Peyer's patch (tissue), 4 donors: ENCODE results near the gene KCND2.

ENCODE experiments used
- POLR2A ChIP-seq, 2 donors: fragments of 450-650 bp; IDR thresholded peaks; one replicate each; pipeline ENCODE4 v1.5.1; 2017; ENCODE audit warnings: antibody characterized with exemption in 2 of 2, mild to moderate bottlenecking in 2 of 2, moderate library complexity in 2 of 2
- TF ChIP-seq, protein P1 (sequence below), 6 experiments: fragments of 450-650 bp in 4 of 6; fragments of 200-600 bp in 2 of 6; sonication (generic) in 1 of 6; IDR thresholded peaks; one replicate each; pipeline ENCODE4 v1.5.1; 2017 to 2019; ENCODE audit warnings: antibody characterized with exemption in 6 of 6, mild to moderate bottlenecking in 3 of 6, moderate library complexity in 1 of 6

DNA sequence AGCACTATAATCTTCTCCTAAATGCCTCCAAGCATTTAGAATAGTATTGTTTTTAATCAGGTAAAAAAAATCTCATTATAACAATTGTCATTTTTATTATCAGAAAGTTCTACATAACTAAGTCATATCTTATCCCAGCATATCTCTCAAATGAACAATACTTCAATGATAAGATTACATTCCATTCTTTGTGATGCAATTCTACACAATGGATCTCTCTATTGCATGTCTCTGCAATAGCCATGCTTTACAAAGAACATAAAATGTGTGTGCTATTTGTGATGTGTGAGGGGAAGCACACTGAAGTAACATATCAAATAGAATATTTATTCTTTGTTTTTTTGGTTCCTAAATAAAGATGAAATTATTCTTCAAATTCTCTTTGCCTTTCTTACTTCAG, 389.3 kb downstream of the KCND2 start:
- TF ChIP-seq, protein P1, sequence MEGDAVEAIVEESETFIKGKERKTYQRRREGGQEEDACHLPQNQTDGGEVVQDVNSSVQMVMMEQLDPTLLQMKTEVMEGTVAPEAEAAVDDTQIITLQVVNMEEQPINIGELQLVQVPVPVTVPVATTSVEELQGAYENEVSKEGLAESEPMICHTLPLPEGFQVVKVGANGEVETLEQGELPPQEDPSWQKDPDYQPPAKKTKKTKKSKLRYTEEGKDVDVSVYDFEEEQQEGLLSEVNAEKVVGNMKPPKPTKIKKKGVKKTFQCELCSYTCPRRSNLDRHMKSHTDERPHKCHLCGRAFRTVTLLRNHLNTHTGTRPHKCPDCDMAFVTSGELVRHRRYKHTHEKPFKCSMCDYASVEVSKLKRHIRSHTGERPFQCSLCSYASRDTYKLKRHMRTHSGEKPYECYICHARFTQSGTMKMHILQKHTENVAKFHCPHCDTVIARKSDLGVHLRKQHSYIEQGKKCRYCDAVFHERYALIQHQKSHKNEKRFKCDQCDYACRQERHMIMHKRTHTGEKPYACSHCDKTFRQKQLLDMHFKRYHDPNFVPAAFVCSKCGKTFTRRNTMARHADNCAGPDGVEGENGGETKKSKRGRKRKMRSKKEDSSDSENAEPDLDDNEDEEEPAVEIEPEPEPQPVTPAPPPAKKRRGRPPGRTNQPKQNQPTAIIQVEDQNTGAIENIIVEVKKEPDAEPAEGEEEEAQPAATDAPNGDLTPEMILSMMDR (IDR thresholded peaks at IDR 0.05) = no peak
- TF ChIP-seq POLR2A (IDR thresholded peaks at IDR 0.05) = no peak
